ENCODE data around the gene GPLD1. TPM values are rescaled to one million over a fixed set of nuclear protein-coding genes. Genes with fewer than 3 reads are reported as not detected.
A peak's percentile ranks its signal among the peaks of the same experiment; 100 is the strongest.

Gene GPLD1
- total RNA-seq, 1 experiment from 2014 or later: not detected

- DNase-seq (ENCODE audit: low read depth): no peak
Observed at GRCh38 chr6:24500683-24501082, 11.3 kb upstream of the GPLD1 start.

GRCh38 chr6:24497254-24497970, 8.0 kb upstream of the GPLD1 start:
- no peak for DNase-seq (ENCODE audit: low read depth)

- peak; percentile 14 for DNase-seq (ENCODE audit: low read depth)
Observed at GRCh38 chr6:24494821-24495795, 5.7 kb upstream of the GPLD1 start, which contains the start of gene ALDH5A1. Gene ALDH5A1 (plus strand): TSS chr6:24494969. CDS start chr6:24494997, 28 bp downstream.

GRCh38 chr6:24493945-24494820, 4.8 kb upstream of the GPLD1 start:
- no peak for DNase-seq (ENCODE audit: low read depth)

GRCh38 chr6:24492475-24492874, 3.1 kb upstream of the GPLD1 start:
- DNase-seq (ENCODE audit: low read depth): no peak

GRCh38 chr6:24490948-24491347, 1.6 kb upstream of the GPLD1 start:
- DNase-seq (ENCODE audit: low read depth): no peak

GRCh38 chr6:24489881-24490280, 503 bp upstream of the GPLD1 start:
- DNase-seq (ENCODE audit: low read depth): no peak

- no peak for DNase-seq (ENCODE audit: low read depth)
Observed at GRCh38 chr6:24486065-24486464, 3.3 kb downstream of the GPLD1 start.

- no peak for DNase-seq (ENCODE audit: low read depth)
Observed at GRCh38 chr6:24484657-24485323, 4.6 kb downstream of the GPLD1 start.

- no peak for DNase-seq (ENCODE audit: low read depth)
Observed at GRCh38 chr6:24481449-24481848, 7.9 kb downstream of the GPLD1 start.

GRCh38 chr6:24480705-24481104, 8.7 kb downstream of the GPLD1 start:
- no peak for DNase-seq (ENCODE audit: low read depth)

- DNase-seq (ENCODE audit: low read depth): no peak
Observed at GRCh38 chr6:24478903-24479302, 10.5 kb downstream of the GPLD1 start.

GRCh38 chr6:24477070-24477469, 12.3 kb downstream of the GPLD1 start:
- no peak for DNase-seq (ENCODE audit: low read depth)

GRCh38 chr6:24476631-24477030, 12.7 kb downstream of the GPLD1 start:
- no peak for DNase-seq (ENCODE audit: low read depth)

GRCh38 chr6:24472181-24472580, 17.2 kb downstream of the GPLD1 start:
- no peak for DNase-seq (ENCODE audit: low read depth)

GRCh38 chr6:24469811-24470210, 19.6 kb downstream of the GPLD1 start:
- DNase-seq (ENCODE audit: low read depth): no peak

GRCh38 chr6:24464253-24465038, 24.9 kb downstream of the GPLD1 start:
- no peak for DNase-seq (ENCODE audit: low read depth)

- no peak for DNase-seq (ENCODE audit: low read depth)
Observed at GRCh38 chr6:24460966-24461365, 28.4 kb downstream of the GPLD1 start.

- DNase-seq (ENCODE audit: low read depth): no peak
Observed at GRCh38 chr6:24458941-24459340, 30.4 kb downstream of the GPLD1 start.

GRCh38 chr6:24458134-24458533, 31.2 kb downstream of the GPLD1 start:
- no peak for DNase-seq (ENCODE audit: low read depth)
